ENCODE results near the gene RNF214.

Gene RNF214

GRCh38 chr11:117335399-117335798, 102.9 kb downstream of the RNF214 start:
- DNase-seq (ENCODE audit: low read depth, low spot score), result no peak
- no peak overlapping the region for H3K4me3 ChIP-seq (ENCODE audit: low read depth, low read length)
- CTCF ChIA-PET, result interaction anchor here (1.1 kb wide), 1 partner anchor 91 kb away, joined by 3 read pairs; no protein-coding TSS in a partner anchor

More at GRCh38 chr11:117335399-117335798, 102.9 kb downstream of the RNF214 start:
- POLR2A ChIA-PET, result no interaction called here
- no peak for TF ChIP-seq CTCF (IDR thresholded peaks at IDR 0.05; ENCODE audit: insufficient read depth, low read length, missing control alignments)
